Daoy (cell line): ENCODE results near the gene LRRC32. TPM values are rescaled to one million over a fixed set of nuclear protein-coding genes. Genes with fewer than 3 reads are reported as not detected.
"Not testable (repeated sequence)": the region's sequence is repeated elsewhere in the genome, so short reads cannot be mapped to it uniquely, and the experiment has no call there.

Experiments used
- DNase-seq: peaks from one replicate; pipeline ENCODE4 v3.0.0-alpha.2; 2015; ENCODE audit warnings: low read depth
- total RNA-seq: library from RNA; depleted of rRNA; stranded (reverse); fragments of >200 nt; shearing (Covaris generic); gene quantifications from 2 replicates; pipeline ENCODE4 v1.2.3, GENCODE V29; 2014

LRRC32 gene
- total RNA-seq, 1 experiment from 2014 or later, result 0.29 TPM

GRCh38 chr11:76629853-76630599 is 40.5 kb downstream of the LRRC32 start:
- no peak for DNase-seq

GRCh38 chr11:76629116-76629852 is 41.3 kb downstream of the LRRC32 start:
- DNase-seq, result no peak

GRCh38 chr11:76628408-76628947 is 42.1 kb downstream of the LRRC32 start:
- no peak for DNase-seq

GRCh38 chr11:76627606-76628005 is 42.9 kb downstream of the LRRC32 start:
- no peak for DNase-seq

- DNase-seq, result peak; percentile 71
These were observed 43.6 kb downstream of the LRRC32 start for GRCh38 chr11:76626921-76627401.

- DNase-seq, result no peak
These were observed 44.3 kb downstream of the LRRC32 start for GRCh38 chr11:76626266-76626665.

- DNase-seq, result no peak
These were observed 44.9 kb downstream of the LRRC32 start for GRCh38 chr11:76625472-76626186.

GRCh38 chr11:76624500-76625379 is 45.8 kb downstream of the LRRC32 start:
- no peak for DNase-seq

GRCh38 chr11:76623884-76624419 is 46.6 kb downstream of the LRRC32 start:
- DNase-seq, result no peak

- peak; percentile 37 for DNase-seq
These were observed 47.2 kb downstream of the LRRC32 start for GRCh38 chr11:76623171-76623883.

- no peak for DNase-seq
These were observed 48.0 kb downstream of the LRRC32 start for GRCh38 chr11:76622493-76623094.

- no peak for DNase-seq
These were observed 48.7 kb downstream of the LRRC32 start for GRCh38 chr11:76621868-76622267.

- no peak for DNase-seq
These were observed 49.1 kb downstream of the LRRC32 start for GRCh38 chr11:76621466-76621865.

- DNase-seq, result no peak
These were observed 50.1 kb downstream of the LRRC32 start for GRCh38 chr11:76620489-76620888.

- DNase-seq, result not testable (repeated sequence)
These were observed 50.7 kb downstream of the LRRC32 start for GRCh38 chr11:76619801-76620200.

- no peak for DNase-seq
These were observed 52.8 kb downstream of the LRRC32 start for GRCh38 chr11:76617553-76618265.

GRCh38 chr11:76616676-76617552 is 53.6 kb downstream of the LRRC32 start:
- DNase-seq, result no peak

GRCh38 chr11:76615950-76616349 is 54.6 kb downstream of the LRRC32 start:
- no peak for DNase-seq
